ENCODE measurements around the gene LMO1.

The LMO1 gene

DNA sequence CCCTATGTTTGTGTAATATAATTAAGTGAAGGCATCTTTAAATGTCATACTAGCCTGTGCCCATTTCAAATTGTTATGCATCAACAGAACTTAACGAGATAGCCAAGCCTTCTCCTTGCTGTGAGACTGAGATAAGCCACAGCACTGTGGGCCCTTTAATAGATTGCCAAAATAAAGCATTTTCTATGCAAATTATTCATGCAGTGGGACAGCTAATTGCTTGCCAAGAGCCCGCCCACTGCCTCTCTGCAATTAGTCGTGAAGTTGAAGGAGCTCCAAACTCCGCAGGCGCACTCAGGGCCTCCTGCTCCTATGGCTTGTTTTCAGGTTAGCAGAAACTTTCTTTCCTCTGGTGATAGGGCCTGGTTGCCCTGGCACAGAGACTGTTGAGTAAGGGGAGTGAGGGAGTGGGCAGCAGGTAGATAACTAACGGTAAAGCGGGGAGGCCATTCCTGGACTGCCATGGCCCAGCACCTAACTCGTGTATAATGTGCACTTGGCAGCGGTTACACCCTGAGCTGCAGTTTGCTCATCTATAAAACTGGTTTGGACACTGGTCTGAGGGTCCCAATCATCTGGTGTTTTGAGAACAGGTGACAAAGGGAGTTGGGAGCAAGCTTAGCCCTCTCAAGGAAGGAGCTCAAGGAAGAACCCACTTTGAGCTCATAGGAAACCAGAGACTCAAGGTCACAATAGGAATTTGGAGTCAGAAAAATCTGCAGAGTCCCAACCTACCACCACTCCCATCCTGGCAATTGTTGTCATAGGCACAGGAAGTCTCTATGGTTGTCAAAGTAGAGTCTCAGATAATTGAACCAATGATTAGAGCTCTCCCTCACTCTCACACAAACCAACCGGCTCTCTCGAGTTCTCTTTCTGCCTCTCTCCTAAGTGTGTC is 60.9 kb downstream of the LMO1 start:
- no peak for DNase-seq

GRCh38 chr11:8201644-8202365 is 61.9 kb downstream of the LMO1 start:
- no peak for DNase-seq

DNA sequence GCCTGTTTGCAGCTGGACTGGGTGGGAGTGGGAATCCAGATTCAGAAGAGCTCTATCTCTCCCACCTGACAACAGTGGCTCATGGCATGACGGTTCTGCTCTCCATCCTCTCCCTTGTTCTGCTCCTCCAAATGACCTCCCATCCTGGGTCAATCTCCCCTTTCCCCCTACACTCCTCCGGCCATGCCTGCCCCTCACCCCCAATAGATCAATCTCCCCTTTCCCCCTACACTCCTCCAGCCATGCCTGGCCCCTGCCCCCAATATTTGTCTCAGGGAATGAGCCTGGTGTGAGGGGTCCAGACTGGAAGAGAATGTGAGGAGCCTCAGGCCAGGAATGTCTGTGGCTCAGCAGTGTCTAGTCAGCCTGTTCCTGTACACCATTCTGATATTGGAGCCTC is 64.0 kb downstream of the LMO1 start:
- no peak for DNase-seq

DNA sequence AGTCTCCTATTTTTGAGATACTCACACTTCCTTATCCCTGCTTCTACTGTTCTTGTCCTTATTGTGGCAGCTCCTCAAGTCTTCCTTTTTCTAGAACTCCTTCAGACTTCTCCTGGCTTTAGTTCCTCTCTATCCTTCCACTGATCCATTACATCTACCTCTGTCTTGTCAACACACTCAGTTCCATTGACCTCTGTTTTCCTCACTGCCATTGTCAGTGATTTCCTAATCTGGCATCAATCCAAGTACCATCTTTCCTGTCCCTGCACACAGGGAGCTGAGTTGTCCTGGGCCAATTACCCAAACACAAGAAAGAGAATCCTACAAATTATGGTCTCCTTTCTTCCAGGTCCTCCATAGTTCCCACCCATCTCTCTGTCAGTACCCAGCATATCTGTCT is 66.9 kb downstream of the LMO1 start:
- DNase-seq: no peak

DNA sequence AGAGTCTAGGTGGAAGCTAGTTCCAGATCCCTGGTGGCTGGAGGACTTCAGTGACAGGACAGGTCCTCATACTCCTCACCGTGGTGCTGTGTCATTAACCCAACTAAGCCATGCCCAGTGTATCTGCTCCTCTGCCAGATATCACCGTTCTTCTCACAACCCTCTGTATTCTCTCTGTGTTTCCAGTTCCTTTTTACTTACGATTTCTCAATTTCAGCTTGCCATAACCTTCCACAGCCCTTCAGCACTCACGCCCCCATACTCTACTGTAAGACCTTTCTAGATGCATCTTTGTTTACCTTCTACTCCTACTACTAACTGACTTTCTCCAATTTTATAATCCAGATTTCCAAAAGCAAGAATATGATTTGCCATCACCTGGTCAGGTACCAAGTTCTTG is 68.7 kb downstream of the LMO1 start:
- no peak for DNase-seq

GRCh38 chr11:8192896-8193209 is 70.8 kb downstream of the LMO1 start:
- no peak for DNase-seq

- peak; percentile 6 for DNase-seq
These were observed 71.4 kb downstream of the LMO1 start for GRCh38 chr11:8192016-8192895.

DNA sequence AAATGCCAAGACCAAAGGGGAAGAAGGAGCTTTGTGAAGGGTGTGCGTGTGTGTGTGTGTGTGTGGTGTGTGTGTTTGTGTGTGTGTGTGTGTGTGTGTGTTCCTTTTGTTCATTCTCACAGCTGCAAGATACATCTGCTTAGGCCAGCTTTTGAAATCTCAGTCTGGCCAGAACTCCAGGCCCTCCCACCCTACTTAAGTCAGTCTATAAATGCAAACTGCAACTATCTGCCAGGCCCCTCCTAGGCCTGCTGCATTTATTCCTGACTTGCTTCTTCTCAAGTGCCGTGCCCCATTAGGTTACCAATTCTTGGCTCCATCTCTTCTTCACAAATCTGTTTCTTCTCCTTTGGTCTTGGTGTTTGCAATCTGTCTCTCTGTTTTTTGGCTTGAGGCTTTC is 73.2 kb downstream of the LMO1 start:
- DNase-seq: no peak

DNA sequence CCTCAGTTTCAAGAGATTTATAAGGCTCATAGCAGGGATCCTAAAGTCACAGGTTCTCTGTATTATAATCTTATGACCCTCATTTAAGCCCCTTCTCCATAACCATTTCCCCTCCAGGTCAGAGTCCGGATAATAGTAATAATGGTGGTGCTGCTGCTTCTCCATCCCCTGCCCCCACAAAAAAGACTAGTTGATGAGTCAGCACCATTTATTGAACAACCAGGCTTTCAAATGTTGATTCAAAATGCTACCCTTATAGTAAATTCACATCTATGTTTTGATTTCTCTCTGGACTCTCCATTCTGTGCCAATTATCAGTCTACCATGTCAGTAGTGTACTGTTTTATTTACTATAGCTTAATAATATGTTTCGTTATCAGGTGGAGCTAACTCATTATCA is 77.2 kb downstream of the LMO1 start:
- no peak for DNase-seq

DNA sequence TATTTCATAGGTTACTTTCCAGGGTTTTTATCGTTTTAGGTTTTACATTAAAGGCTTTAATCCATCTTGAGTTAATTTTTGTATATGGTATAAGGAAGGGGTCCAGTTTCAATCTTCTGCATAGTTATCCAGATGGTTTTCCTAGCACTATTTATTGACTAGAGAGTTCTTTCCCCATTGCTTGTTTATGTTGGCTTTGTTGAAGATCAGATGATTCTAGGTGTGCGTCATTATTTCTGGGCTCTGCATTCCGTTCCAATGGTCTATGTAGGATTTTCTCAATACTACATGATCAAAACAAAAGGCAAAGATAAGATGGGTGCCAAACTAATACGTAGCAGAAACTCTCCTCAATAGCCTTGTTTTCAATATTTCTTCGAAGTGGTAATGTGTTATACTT is 80.6 kb downstream of the LMO1 start:
- no peak for DNase-seq

- no peak for DNase-seq
These were observed 83.2 kb downstream of the LMO1 start for GRCh38 chr11:8180469-8180868.

- no peak for DNase-seq
These were observed 85.4 kb downstream of the LMO1 start for GRCh38 chr11:8178297-8178696.

GRCh38 chr11:8177136-8177535 is 86.5 kb downstream of the LMO1 start:
- DNase-seq: no peak

Measured in SHP77 treated with DMSO at 0.1 percent for 48 hours (cell line).